ENCODE measurements around the gene NFKB2.
A peak's percentile ranks its signal among the peaks of the same experiment; 100 is the strongest.

The NFKB2 gene

DNA sequence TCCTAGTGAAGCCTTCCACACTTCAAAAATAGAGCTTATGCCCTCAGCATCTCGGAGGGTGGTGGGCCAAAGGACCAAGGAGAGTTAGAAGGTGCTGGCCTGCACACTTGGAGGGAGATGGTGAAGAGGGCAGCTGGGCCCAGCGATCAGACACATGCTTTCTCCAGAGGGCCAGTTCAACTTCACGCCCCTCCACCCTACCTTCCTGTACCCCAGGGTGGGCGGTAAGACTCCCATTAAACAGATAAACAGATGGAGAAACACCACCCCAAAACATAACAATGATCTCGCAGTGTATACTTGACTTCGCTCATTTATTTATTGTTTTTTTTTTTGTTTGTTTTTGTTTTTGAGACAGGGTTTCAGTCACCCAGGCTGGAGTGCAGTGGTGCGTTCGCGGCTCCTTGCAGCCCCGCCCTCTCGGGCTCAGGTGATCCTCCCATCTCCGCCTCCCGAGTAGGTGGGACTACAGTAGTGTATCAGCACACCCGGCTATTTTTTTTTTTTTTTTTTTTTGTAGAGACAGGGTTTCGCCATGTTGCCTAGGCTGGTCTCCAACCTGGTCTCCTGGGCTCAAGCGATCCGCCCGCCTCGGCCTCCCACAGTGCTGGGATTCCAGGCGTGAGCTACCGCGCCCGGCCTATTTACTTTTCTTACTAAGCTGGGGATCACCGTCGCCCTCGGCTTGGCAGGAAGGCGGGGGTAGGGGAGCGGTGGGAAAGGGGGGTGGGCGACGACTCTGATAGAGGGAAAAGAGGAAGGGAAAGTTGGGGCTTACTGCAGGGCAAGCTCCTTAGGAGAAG lies 54.0 kb downstream of the NFKB2 start:
- peak; percentile 75 for DNase-seq (ENCODE audit: low spot score)
- TF ChIP-seq, protein P1, sequence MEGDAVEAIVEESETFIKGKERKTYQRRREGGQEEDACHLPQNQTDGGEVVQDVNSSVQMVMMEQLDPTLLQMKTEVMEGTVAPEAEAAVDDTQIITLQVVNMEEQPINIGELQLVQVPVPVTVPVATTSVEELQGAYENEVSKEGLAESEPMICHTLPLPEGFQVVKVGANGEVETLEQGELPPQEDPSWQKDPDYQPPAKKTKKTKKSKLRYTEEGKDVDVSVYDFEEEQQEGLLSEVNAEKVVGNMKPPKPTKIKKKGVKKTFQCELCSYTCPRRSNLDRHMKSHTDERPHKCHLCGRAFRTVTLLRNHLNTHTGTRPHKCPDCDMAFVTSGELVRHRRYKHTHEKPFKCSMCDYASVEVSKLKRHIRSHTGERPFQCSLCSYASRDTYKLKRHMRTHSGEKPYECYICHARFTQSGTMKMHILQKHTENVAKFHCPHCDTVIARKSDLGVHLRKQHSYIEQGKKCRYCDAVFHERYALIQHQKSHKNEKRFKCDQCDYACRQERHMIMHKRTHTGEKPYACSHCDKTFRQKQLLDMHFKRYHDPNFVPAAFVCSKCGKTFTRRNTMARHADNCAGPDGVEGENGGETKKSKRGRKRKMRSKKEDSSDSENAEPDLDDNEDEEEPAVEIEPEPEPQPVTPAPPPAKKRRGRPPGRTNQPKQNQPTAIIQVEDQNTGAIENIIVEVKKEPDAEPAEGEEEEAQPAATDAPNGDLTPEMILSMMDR (IDR thresholded peaks at IDR 0.05; ENCODE audit: extremely low read depth, missing control alignments) = no peak

DNA sequence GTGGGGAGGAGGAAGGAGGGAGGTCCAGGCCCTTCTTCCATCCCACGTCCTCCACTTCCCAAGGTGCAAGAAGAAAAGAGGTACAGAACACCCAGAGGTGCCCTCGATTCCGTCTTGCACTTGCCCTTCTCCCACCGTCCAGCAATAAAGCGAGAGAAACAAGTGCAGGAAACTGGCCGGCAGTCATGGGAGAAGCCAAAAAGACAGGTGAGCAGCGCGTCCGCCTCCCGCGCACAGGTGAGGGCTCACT lies 54.5 kb downstream of the NFKB2 start:
- no peak for DNase-seq (ENCODE audit: low spot score)
- TF ChIP-seq, protein P1 (IDR thresholded peaks at IDR 0.05; ENCODE audit: extremely low read depth, missing control alignments) = no peak

DNA sequence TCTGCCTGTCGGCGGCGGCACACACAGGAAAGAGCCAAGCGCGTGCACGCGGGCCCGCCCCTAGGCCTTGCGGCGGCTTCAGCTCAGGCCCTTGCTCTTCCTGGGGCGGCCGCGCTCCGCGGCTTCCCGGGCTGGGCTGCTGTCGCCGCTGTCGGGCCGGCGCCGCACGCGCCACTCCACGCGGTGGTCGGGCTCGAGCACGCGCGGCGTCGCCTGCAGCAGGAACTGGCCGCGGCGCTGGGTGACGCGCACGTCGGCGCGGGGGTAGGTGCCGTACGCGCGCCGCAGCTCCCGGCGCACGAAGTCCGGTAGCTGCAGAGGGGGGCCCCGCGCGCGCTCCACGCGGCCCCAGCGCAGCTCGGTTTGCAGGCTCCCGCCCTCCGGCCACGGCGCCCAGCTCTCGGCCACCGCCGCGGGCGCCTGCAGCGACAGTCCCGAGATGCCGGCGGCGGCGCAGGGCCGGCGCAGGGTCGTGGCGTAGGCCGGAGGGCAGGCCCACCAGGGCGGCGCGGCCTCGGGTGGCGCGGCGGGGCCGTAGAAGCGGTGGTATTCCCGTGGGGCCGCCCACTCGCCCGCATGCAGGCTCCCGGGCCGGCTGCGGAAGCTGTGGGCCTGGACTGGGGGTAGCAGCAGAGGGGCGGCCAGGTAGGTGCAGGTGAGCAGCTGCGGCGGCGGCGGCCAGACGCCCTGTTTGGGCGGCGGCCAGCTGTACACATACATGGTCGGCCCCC lies 55.0 kb downstream of the NFKB2 start:
- DNase-seq (ENCODE audit: low spot score) = peak; percentile 94
- TF ChIP-seq, protein P1 (IDR thresholded peaks at IDR 0.05; ENCODE audit: extremely low read depth, missing control alignments) = no peak

DNA sequence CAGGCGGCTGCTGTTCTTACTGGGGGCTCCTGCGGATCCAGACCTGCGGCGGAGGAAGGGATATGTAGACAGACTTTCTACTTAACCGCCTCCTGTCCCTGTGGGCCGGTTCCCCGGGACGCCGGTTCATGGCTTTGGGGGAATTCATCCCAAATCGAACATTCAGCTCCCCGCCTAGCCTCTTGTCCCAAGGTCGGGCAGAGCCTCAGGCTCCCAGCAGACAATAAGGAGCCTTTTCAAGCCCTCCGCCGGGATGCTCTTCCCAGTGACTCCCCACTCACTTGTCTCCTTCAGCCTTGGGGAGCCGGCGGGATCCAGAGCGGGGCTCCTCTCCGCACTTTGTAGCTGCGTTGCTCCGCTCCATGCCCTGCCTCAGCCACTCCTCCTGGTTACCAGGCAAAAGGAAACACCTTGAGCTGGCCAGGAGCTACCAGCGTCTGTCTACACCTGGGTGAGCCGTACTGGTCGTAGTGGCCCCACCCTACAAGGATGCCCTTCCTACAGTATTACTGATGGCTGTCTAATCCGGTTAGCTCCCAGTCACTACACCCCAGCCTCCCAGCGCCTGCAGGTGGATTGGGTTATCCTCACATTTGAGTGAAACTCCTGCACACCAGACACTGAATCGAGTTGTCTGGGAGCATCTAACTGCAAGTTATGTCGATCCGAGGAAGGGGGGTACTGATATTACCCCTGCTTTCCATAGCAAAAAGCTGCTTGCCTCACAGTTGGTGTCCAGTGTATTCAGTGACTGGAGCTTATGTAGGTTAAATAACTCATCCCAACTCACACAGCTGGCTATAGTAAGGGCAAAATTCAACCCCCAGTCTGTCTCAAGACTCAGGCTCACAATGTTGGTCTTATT lies 55.8 kb downstream of the NFKB2 start, which contains the start of gene C10orf95:
Gene C10orf95, minus strand, starts transcription at position 439 of the 865 bp plus-strand sequence. CDS start 450 bp downstream, outside the sequence.
- no peak for DNase-seq (ENCODE audit: low spot score)
- TF ChIP-seq, protein P1 (IDR thresholded peaks at IDR 0.05; ENCODE audit: extremely low read depth, missing control alignments) = no peak
